Measurements from ENCODE around the gene DBH.

The DBH gene

GRCh38 chr9:133594310-133594709 lies 41.9 kb upstream of the DBH start:
- TF ChIP-seq ZBTB7A (IDR thresholded peaks at IDR 0.05; ENCODE audit: low read depth) (no peak), CEBPB (IDR thresholded peaks at IDR 0.05) (no peak), TCF12 (IDR thresholded peaks at IDR 0.05; ENCODE audit: low read depth) (no peak), YY1 (IDR thresholded peaks at IDR 0.05; ENCODE audit: low read depth) (no peak), FOXM1 (IDR thresholded peaks at IDR 0.05; ENCODE audit: borderline replicate concordance, low read depth) (no peak), EP300 (IDR thresholded peaks at IDR 0.05; ENCODE audit: borderline replicate concordance) (no peak), TAF1 (IDR thresholded peaks at IDR 0.05; ENCODE audit: low read depth) (no peak), RAD21 (IDR thresholded peaks at IDR 0.05; ENCODE audit: low read depth) (no peak), CREB1 (IDR thresholded peaks at IDR 0.05; ENCODE audit: low read depth) (no peak), USF1 (IDR thresholded peaks at IDR 0.05) (no peak), EGR1 (IDR thresholded peaks at IDR 0.05) (no peak), NFIC (IDR thresholded peaks at IDR 0.05) (no peak), TEAD4 (IDR thresholded peaks at IDR 0.05) (no peak)
- TF ChIP-seq, protein P1, sequence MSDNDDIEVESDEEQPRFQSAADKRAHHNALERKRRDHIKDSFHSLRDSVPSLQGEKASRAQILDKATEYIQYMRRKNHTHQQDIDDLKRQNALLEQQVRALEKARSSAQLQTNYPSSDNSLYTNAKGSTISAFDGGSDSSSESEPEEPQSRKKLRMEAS (IDR thresholded peaks at IDR 0.05): no peak
- TF ChIP-seq, protein P2, sequence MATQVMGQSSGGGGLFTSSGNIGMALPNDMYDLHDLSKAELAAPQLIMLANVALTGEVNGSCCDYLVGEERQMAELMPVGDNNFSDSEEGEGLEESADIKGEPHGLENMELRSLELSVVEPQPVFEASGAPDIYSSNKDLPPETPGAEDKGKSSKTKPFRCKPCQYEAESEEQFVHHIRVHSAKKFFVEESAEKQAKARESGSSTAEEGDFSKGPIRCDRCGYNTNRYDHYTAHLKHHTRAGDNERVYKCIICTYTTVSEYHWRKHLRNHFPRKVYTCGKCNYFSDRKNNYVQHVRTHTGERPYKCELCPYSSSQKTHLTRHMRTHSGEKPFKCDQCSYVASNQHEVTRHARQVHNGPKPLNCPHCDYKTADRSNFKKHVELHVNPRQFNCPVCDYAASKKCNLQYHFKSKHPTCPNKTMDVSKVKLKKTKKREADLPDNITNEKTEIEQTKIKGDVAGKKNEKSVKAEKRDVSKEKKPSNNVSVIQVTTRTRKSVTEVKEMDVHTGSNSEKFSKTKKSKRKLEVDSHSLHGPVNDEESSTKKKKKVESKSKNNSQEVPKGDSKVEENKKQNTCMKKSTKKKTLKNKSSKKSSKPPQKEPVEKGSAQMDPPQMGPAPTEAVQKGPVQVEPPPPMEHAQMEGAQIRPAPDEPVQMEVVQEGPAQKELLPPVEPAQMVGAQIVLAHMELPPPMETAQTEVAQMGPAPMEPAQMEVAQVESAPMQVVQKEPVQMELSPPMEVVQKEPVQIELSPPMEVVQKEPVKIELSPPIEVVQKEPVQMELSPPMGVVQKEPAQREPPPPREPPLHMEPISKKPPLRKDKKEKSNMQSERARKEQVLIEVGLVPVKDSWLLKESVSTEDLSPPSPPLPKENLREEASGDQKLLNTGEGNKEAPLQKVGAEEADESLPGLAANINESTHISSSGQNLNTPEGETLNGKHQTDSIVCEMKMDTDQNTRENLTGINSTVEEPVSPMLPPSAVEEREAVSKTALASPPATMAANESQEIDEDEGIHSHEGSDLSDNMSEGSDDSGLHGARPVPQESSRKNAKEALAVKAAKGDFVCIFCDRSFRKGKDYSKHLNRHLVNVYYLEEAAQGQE (IDR thresholded peaks at IDR 0.05; ENCODE audit: low read depth): no peak

GRCh38 chr9:133595910-133596309 lies 40.3 kb upstream of the DBH start:
- TF ChIP-seq FOXM1 (IDR thresholded peaks at IDR 0.05; ENCODE audit: borderline replicate concordance, low read depth): no peak
- no peak for TF ChIP-seq TAF1 (IDR thresholded peaks at IDR 0.05; ENCODE audit: low read depth)
- TF ChIP-seq CEBPB (IDR thresholded peaks at IDR 0.05): no peak
- no peak for TF ChIP-seq TCF12 (IDR thresholded peaks at IDR 0.05; ENCODE audit: low read depth)

GRCh38 chr9:133597316-133597957 lies 38.7 kb upstream of the DBH start:
- TF ChIP-seq TEAD4 (IDR thresholded peaks at IDR 0.05): no peak
- peak; percentile 23; the same call in 1 of the 2 replicates for TF ChIP-seq USF1 (IDR thresholded peaks at IDR 0.05)

- TF ChIP-seq YY1 (IDR thresholded peaks at IDR 0.05; ENCODE audit: low read depth) (no peak), TEAD4 (IDR thresholded peaks at IDR 0.05) (no peak), ZBTB7A (IDR thresholded peaks at IDR 0.05; ENCODE audit: low read depth) (no peak), TAF1 (IDR thresholded peaks at IDR 0.05; ENCODE audit: low read depth) (no peak), TCF12 (IDR thresholded peaks at IDR 0.05; ENCODE audit: low read depth) (no peak)
- TF ChIP-seq, protein P1 (IDR thresholded peaks at IDR 0.05): no peak
Observed at GRCh38 chr9:133598978-133599377, 37.2 kb upstream of the DBH start.

GRCh38 chr9:133599470-133600173 lies 36.5 kb upstream of the DBH start:
- no peak for TF ChIP-seq NFIC (IDR thresholded peaks at IDR 0.05)
- TF ChIP-seq EP300 (IDR thresholded peaks at IDR 0.05; ENCODE audit: borderline replicate concordance): no peak
- TF ChIP-seq, protein P1 (IDR thresholded peaks at IDR 0.05): no peak
- TF ChIP-seq TEAD4 (IDR thresholded peaks at IDR 0.05): no peak
- TF ChIP-seq CEBPB (IDR thresholded peaks at IDR 0.05): no peak

DNA sequence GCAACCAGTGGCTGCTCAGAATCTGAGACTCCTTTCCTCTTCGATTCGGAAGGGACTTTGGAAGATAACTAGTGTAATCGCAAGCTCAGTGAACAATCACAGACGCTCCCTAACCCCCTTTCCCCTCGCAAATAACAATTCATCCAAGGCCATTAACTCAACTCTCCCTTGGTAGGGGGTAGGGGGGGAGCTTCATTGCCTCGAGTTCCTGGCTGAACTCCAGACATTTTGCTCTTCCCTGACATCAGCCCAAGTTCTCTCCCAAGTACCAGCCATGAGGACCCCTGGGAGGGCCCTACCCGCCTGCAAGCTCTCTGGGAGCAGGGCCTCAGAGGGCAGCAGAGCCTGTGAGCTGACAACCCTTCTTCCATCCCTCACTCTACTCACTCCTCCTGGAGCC lies 35.4 kb upstream of the DBH start:
- TF ChIP-seq TCF12 (IDR thresholded peaks at IDR 0.05; ENCODE audit: low read depth) (no peak), EGR1 (IDR thresholded peaks at IDR 0.05) (no peak), TAF1 (IDR thresholded peaks at IDR 0.05; ENCODE audit: low read depth) (no peak), TEAD4 (IDR thresholded peaks at IDR 0.05) (no peak), CREB1 (IDR thresholded peaks at IDR 0.05; ENCODE audit: low read depth) (no peak), EP300 (IDR thresholded peaks at IDR 0.05; ENCODE audit: borderline replicate concordance) (no peak), RAD21 (IDR thresholded peaks at IDR 0.05; ENCODE audit: low read depth) (no peak), USF1 (IDR thresholded peaks at IDR 0.05) (no peak), CEBPB (IDR thresholded peaks at IDR 0.05) (no peak), ZBTB7A (IDR thresholded peaks at IDR 0.05; ENCODE audit: low read depth) (no peak), FOXM1 (IDR thresholded peaks at IDR 0.05; ENCODE audit: borderline replicate concordance, low read depth) (no peak), YY1 (IDR thresholded peaks at IDR 0.05; ENCODE audit: low read depth) (no peak), NFIC (IDR thresholded peaks at IDR 0.05) (no peak)
- TF ChIP-seq, protein P2 (IDR thresholded peaks at IDR 0.05; ENCODE audit: low read depth): no peak
- TF ChIP-seq, protein P1 (IDR thresholded peaks at IDR 0.05): no peak

Measured in Ishikawa (cell line).